GM21717 (cell line): ENCODE measurements around the gene PTPN9.

ENCODE experiments used
- ATAC-seq: cut with Tn5 transposase; IDR thresholded peaks from one replicate; pipeline ENCODE4 v1.9.1; 2021; ENCODE audit warnings: mild to moderate bottlenecking, moderate library complexity; ENCODE audit not compliant: unreplicated experiment

The PTPN9 gene

GRCh38 chr15:75425966-75426500, 153.1 kb downstream of the PTPN9 start:
- no peak for ATAC-seq

- no peak for ATAC-seq
Observed at GRCh38 chr15:75422554-75422953, 156.6 kb downstream of the PTPN9 start.

- no peak for ATAC-seq
Observed at GRCh38 chr15:75420698-75421097, 158.4 kb downstream of the PTPN9 start.

GRCh38 chr15:75416584-75416983, 162.5 kb downstream of the PTPN9 start:
- ATAC-seq = no peak
